K562 (cell line): ENCODE measurements around the gene GALR3. TPM values are rescaled to one million over a fixed set of nuclear protein-coding genes. Genes with fewer than 3 reads are reported as not detected.
A peak's percentile ranks its signal among the peaks of the same experiment; 100 is the strongest.

ENCODE experiments used
- AFF1 ChIP-seq, 2 experiments: fragments of 450-650 bp; IDR thresholded peaks; 2 replicates each; pipeline ENCODE4 v1.6.1; 2018; ENCODE audit warnings: mild to moderate bottlenecking in 2 of 2, low read depth in 1 of 2; ENCODE audit not compliant: partially characterized antibody in 2 of 2
- ATF7 ChIP-seq: fragments of 450-650 bp; IDR thresholded peaks from 2 replicates; pipeline ENCODE4 v1.7.1; 2014; ENCODE audit warnings: mild to moderate bottlenecking, moderate library complexity
- PRDM10 ChIP-seq: fragments of 450-650 bp; IDR thresholded peaks from 2 replicates; pipeline ENCODE4 v1.6.1; 2018; ENCODE audit not compliant: partially characterized antibody
- polyA plus RNA-seq, 8 experiments: library from polyadenylated mRNA; depleted of rRNA in 4 of 8; stranded (reverse) in 5 of 8; unstranded in 3 of 8; fragments of >200 nt; fragmentation: Nextera tagmentation in 2 of 8; fragmentation: Illumina TruSeq in 1 of 8; extraction: Ambion mirVana in 2 of 8; extraction: Trizol in 1 of 8; gene quantifications; 2 replicates each; pipeline versions ENCODE4 v1.2.1 to v1.2.3, GENCODE V29; 2011 to 2014; ENCODE audit warnings: inconsistent platforms in 1 of 8, missing spikeins in 1 of 8
- total RNA-seq, 7 experiments: library from RNA; depleted of rRNA in 6 of 7; stranded (reverse); fragments of >200 nt in 6 of 7; fragmentation: Illumina TruSeq in 2 of 7; extraction: Trizol in 2 of 7; gene quantifications; 2 replicates each; pipeline versions ENCODE4 v1.2.1 to v1.2.3, GENCODE V29; 2011 to 2021; ENCODE audit warnings: low replicate concordance in 1 of 7
- TF ChIP-seq, protein P1 (sequence below), 3 experiments: IDR thresholded peaks in 2 of 3; conservative IDR thresholded peaks in 1 of 3; 2 replicates each; pipeline ENCODE4 v1.5.1; 2011 to 2012; ENCODE audit warnings: low read length in 3 of 3, mild to moderate bottlenecking in 3 of 3, control low read depth in 2 of 3, improper control_type of control experiment in 1 of 3, inconsistent platforms in 1 of 3, low read depth in 1 of 3, mixed read lengths in 1 of 3, moderate library complexity in 1 of 3; ENCODE audit not compliant: insufficient read depth in 2 of 3

Gene GALR3
- total and polyA plus RNA-seq, 9 of the 15 experiments (the other 6 are each of a cell fraction or from before 2014, with no cell fraction given): 0.13 TPM; not detected in 8

- TF ChIP-seq, protein P1, sequence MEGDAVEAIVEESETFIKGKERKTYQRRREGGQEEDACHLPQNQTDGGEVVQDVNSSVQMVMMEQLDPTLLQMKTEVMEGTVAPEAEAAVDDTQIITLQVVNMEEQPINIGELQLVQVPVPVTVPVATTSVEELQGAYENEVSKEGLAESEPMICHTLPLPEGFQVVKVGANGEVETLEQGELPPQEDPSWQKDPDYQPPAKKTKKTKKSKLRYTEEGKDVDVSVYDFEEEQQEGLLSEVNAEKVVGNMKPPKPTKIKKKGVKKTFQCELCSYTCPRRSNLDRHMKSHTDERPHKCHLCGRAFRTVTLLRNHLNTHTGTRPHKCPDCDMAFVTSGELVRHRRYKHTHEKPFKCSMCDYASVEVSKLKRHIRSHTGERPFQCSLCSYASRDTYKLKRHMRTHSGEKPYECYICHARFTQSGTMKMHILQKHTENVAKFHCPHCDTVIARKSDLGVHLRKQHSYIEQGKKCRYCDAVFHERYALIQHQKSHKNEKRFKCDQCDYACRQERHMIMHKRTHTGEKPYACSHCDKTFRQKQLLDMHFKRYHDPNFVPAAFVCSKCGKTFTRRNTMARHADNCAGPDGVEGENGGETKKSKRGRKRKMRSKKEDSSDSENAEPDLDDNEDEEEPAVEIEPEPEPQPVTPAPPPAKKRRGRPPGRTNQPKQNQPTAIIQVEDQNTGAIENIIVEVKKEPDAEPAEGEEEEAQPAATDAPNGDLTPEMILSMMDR (IDR thresholded peaks at IDR 0.05 in 2 of 3, conservative IDR thresholded peaks at IDR 0.05 in 1 of 3; ENCODE audit: insufficient read depth in 2 of 3, low read depth in 1 of 3, low read length in 3 of 3): peak in 1 of 3 experiments; percentile 6; a peak in 1 of 6 replicates
- TF ChIP-seq AFF1 (IDR thresholded peaks at IDR 0.05; ENCODE audit: low read depth in 1 of 2, partially characterized antibody in 2 of 2): peak in 1 of 2 experiments; percentile 9
- TF ChIP-seq ATF7: 0 out of 2 replicates have a peak, but pooled peaks have one; percentile 6
- TF ChIP-seq PRDM10: peak; percentile 35
Measured at GRCh38 chr22:37806409-37807333, 16.5 kb upstream of the GALR3 start (continued).
